Panc1 (cell line): ENCODE results near the gene RAB42. TPM values are rescaled to one million over a fixed set of nuclear protein-coding genes. Genes with fewer than 3 reads are reported as not detected.
"Not testable (repeated sequence)": the region's sequence is repeated elsewhere in the genome, so short reads cannot be mapped to it uniquely, and the experiment has no call there.

ENCODE experiments used
- ATAC-seq: fragments of 200-7000 bp; cut with Tn5 transposase; 2 replicates; pipeline ENCODE4 v1.9.1; 2020; ENCODE audit warnings: mild to moderate bottlenecking, moderate library complexity
- BruUV-seq: library from RNA; stranded (reverse); fragments of 400-500 nt; replicated peaks from 2 replicates; lab custom pipeline; 2021; lab: Mats Ljungman, UMichigan
- CTCF ChIA-PET: fragments of 300-600 bp; sonication (Branson Sonifier 250); formaldehyde crosslinking; loops from one replicate; lab custom pipeline; 2022; ENCODE audit warnings: antibody characterized with exemption; lab: Charles Lee
- POLR2A ChIA-PET: fragments of 300-600 bp; sonication (Branson Sonifier 250); formaldehyde crosslinking; loops from one replicate; lab custom pipeline; 2022; ENCODE audit warnings: antibody characterized with exemption; lab: Charles Lee
- DNase-seq: peaks from one replicate; pipeline ENCODE4 v3.0.0-alpha.2; 2010; ENCODE audit warnings: low read depth, low spot score
- H3K27ac ChIP-seq: 2 replicates; pipeline ENCODE4 v1.5.1; 2011; ENCODE audit warnings: mild to moderate bottlenecking, low read length, inconsistent platforms
- H3K27me3 ChIP-seq: fragments of 200-500 bp; sonication (Bioruptor generic); 2 replicates; pipeline ENCODE4 v1.6.0; 2014; ENCODE audit warnings: low read length, inconsistent platforms; ENCODE audit not compliant: control insufficient read depth, insufficient read depth
- H3K36me3 ChIP-seq: fragments of 200-500 bp; sonication (Bioruptor generic); 2 replicates; pipeline ENCODE4 v1.5.1; 2014; ENCODE audit warnings: inconsistent platforms, mild to moderate bottlenecking, low read length, moderate library complexity; ENCODE audit not compliant: control insufficient read depth, insufficient read depth
- H3K4me1 ChIP-seq: 2 replicates; pipeline ENCODE4 v1.5.1; 2011; ENCODE audit warnings: inconsistent platforms, mild to moderate bottlenecking, low read length, moderate library complexity; ENCODE audit not compliant: control insufficient read depth, insufficient read depth
- H3K4me3 ChIP-seq, 2 experiments: 2 replicates each; pipeline ENCODE4 v1.5.1; 2011 to 2012; ENCODE audit warnings: low read depth in 2 of 2, low read length in 2 of 2, mild to moderate bottlenecking in 2 of 2, inconsistent platforms in 1 of 2, moderate library complexity in 1 of 2
- H3K9me3 ChIP-seq: fragments of 200-500 bp; sonication (Bioruptor generic); 2 replicates; pipeline ENCODE4 v1.5.1; 2014; ENCODE audit warnings: low read depth, mild to moderate bottlenecking, inconsistent platforms, low read length, moderate library complexity; ENCODE audit not compliant: control insufficient read depth, insufficient read depth
- POLR2AphosphoS5 ChIP-seq: IDR thresholded peaks from 2 replicates; pipeline ENCODE4 v1.6.1; 2012; ENCODE audit warnings: mild to moderate bottlenecking, low read depth, low read length, moderate library complexity
- SIN3A ChIP-seq: IDR thresholded peaks from 2 replicates; pipeline ENCODE4 v1.6.1; 2012; ENCODE audit warnings: low read depth, mild to moderate bottlenecking, low read length, moderate library complexity, borderline replicate concordance; ENCODE audit not compliant: insufficient read depth
- TCF7L2 ChIP-seq: IDR thresholded peaks from 2 replicates; pipeline ENCODE4 v1.6.1; 2011; ENCODE audit warnings: mild to moderate bottlenecking, low read depth, low read length, inconsistent platforms
- in situ Hi-C: cut with HindIII; loops from 2 replicates; pipeline ENCODE4 v1.10.0; 2016; ENCODE audit warnings: low sequenced_read_pairs, low pct_unique_long_range_greater_than_20kb
- intact Hi-C: fragments of 100-400 bp; cut with micrococcal nuclease; formaldehyde crosslinking; loops from one replicate; pipeline ENCODE4 v1.10.0; 2022; ENCODE audit not compliant: unreplicated experiment
- total RNA-seq: library from RNA; stranded (reverse); gene quantifications from one replicate; pipeline ENCODE4 v1.2.1, GENCODE V29; 2021; ENCODE audit not compliant: unreplicated experiment
- TF ChIP-seq, protein P1 (sequence below): fragments of 450-650 bp; IDR thresholded peaks from 2 replicates; pipeline ENCODE4 v1.5.1; 2017; ENCODE audit warnings: mild to moderate bottlenecking
- TF ChIP-seq, protein P2 (sequence below), 2 experiments: IDR thresholded peaks; 2 replicates each; pipeline ENCODE4 v1.6.1; 2011 to 2012; ENCODE audit warnings: low read depth in 2 of 2, control low read depth in 1 of 2, low read length in 1 of 2, mild to moderate bottlenecking in 1 of 2, moderate library complexity in 1 of 2; ENCODE audit not compliant: insufficient read depth in 1 of 2

RAB42 gene
- total RNA-seq, 1 experiment from 2014 or later, result 4.2 TPM

DNA sequence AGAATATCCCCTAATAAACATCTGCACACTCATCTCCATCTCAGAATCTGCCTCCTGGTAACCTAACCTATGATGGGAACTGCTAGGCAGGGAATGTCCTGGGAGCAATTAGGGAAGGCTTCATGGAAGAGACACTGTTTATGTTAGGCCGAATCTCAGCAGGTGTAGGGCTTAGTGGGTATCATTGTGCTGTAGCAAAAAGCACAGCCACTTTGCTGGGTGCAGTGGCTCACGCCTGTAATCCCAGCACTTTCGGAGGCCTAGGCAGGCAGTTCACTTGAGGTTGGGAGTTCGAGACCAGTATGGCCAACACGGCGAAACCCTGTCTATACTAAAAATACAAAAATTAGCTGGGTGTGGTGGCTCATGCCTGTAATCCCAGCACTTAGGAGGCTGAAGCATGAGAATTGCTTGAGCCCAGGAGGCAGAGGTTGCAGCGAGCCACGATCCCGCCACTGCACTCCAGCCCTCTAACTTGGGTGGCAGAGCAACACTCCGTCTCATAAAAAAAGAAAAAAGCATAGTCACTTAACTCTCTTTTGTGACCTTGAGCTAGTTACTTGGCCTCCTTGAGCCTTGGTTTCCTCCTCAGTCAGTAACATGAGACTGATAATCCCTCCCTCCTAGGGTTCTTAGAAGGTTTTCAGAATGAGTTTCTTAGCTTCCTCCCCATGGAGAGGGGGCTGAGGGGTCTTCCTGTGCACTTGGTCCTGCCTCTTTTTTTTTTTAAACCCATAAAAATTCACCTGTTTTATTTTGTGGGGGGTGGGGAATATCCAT, 3.5 kb downstream of the RAB42 start:
- Histone ChIP-seq H3K4me1 (no peaks in the 10 kb centered on the region; the same call in 1 of the 2 replicates), H3K36me3 (no peaks in the 10 kb centered on the region), H3K4me3 (no peak overlapping the region), H3K9me3 (no peaks in the 10 kb centered on the region), H3K27me3 (no peaks in the 10 kb centered on the region), H3K27ac (no peak overlapping the region)
- intact Hi-C loops, result no loop called here
- BruUV-seq, result no TSS peak
- ATAC-seq, result no peak
- DNase-seq, result no peak
- POLR2A ChIA-PET, result interaction anchor here (0.5 to 1.4 kb wide), 2 partner anchors 14 to 87 kb away, joined by 3 to 4 read pairs; no protein-coding TSS in a partner anchor
- TF ChIP-seq SIN3A (no peak), POLR2AphosphoS5 (no peak), TCF7L2 (no peak)
- TF ChIP-seq, protein P1, sequence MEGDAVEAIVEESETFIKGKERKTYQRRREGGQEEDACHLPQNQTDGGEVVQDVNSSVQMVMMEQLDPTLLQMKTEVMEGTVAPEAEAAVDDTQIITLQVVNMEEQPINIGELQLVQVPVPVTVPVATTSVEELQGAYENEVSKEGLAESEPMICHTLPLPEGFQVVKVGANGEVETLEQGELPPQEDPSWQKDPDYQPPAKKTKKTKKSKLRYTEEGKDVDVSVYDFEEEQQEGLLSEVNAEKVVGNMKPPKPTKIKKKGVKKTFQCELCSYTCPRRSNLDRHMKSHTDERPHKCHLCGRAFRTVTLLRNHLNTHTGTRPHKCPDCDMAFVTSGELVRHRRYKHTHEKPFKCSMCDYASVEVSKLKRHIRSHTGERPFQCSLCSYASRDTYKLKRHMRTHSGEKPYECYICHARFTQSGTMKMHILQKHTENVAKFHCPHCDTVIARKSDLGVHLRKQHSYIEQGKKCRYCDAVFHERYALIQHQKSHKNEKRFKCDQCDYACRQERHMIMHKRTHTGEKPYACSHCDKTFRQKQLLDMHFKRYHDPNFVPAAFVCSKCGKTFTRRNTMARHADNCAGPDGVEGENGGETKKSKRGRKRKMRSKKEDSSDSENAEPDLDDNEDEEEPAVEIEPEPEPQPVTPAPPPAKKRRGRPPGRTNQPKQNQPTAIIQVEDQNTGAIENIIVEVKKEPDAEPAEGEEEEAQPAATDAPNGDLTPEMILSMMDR, result no peak
- TF ChIP-seq, protein P2, sequence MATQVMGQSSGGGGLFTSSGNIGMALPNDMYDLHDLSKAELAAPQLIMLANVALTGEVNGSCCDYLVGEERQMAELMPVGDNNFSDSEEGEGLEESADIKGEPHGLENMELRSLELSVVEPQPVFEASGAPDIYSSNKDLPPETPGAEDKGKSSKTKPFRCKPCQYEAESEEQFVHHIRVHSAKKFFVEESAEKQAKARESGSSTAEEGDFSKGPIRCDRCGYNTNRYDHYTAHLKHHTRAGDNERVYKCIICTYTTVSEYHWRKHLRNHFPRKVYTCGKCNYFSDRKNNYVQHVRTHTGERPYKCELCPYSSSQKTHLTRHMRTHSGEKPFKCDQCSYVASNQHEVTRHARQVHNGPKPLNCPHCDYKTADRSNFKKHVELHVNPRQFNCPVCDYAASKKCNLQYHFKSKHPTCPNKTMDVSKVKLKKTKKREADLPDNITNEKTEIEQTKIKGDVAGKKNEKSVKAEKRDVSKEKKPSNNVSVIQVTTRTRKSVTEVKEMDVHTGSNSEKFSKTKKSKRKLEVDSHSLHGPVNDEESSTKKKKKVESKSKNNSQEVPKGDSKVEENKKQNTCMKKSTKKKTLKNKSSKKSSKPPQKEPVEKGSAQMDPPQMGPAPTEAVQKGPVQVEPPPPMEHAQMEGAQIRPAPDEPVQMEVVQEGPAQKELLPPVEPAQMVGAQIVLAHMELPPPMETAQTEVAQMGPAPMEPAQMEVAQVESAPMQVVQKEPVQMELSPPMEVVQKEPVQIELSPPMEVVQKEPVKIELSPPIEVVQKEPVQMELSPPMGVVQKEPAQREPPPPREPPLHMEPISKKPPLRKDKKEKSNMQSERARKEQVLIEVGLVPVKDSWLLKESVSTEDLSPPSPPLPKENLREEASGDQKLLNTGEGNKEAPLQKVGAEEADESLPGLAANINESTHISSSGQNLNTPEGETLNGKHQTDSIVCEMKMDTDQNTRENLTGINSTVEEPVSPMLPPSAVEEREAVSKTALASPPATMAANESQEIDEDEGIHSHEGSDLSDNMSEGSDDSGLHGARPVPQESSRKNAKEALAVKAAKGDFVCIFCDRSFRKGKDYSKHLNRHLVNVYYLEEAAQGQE (IDR thresholded peaks at IDR 0.05; ENCODE audit: insufficient read depth in 1 of 2, low read depth in 2 of 2, low read length in 1 of 2), result no peak
- in situ Hi-C loops, result no loop called here
- CTCF ChIA-PET, result interaction anchor here (0.6 kb wide), 1 partner anchor 213 kb away, joined by 6 read pairs; no protein-coding TSS in a partner anchor

DNA sequence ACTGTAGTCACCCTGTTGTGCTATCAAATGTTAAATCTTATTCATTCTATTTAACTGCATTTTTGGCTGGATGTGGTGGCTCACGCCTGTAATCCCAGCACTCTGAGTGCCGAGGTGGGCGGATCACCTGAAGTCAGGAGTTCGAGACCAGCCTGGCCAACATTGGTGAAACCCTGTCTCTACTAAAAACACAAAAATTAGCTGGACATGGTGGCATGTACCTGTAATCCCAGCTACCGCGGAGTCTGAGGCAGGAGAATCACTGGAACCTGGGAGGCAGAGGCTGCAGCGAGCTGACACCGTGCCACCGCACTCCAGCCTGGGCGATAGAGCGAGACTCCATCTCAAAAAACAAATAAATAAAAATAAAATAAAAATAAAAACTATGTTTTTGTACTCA, 4.2 kb downstream of the RAB42 start:
- H3K36me3 ChIP-seq, H3K4me1 ChIP-seq, intact Hi-C loops, H3K9me3 ChIP-seq, H3K27ac ChIP-seq, H3K4me3 ChIP-seq, ATAC-seq, DNase-seq, CTCF ChIA-PET, in situ Hi-C loops, H3K27me3 ChIP-seq, BruUV-seq: not testable (repeated sequence)
- POLR2A ChIA-PET, result interaction anchor here (1.4 kb wide), 1 partner anchor 14 kb away, joined by 3 read pairs; no protein-coding TSS in a partner anchor

DNA sequence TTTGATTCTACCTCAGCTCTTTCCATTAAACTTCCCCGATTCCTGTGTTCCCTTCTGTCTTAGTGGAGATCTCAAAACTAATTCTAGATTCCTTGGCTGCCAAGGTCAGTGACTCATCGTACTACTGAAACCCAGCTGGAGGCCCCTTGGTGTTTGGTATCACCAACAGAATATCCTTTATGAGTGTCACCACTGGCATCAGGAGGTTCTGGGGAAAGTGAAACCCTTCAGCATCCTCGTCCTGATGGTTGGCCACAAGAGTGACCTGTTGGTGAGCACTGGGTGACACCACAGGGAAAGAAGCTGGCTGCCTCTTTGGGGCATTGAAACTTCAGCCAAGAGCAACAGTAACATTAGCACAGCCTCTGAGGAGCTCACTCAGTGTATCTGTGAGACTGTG, 9.6 kb downstream of the RAB42 start:
- POLR2A ChIA-PET, result interaction anchor here (0.6 to 0.7 kb wide), 2 partner anchors 20 to 85 kb away, joined by 3 to 5 read pairs; no protein-coding TSS in a partner anchor
- in situ Hi-C loops, result no loop called here
- DNase-seq, result no peak
- Histone ChIP-seq H3K4me1 (peaks cover 8% of the 10 kb centered on the region), H3K27ac (peak overlapping the region; percentile 5; the same call in 1 of the 2 replicates), H3K27me3 (no peaks in the 10 kb centered on the region), H3K9me3 (no peaks in the 10 kb centered on the region), H3K4me3 (no peak overlapping the region), H3K36me3 (no peaks in the 10 kb centered on the region; the same call in none of the 2 replicates)
- CTCF ChIA-PET, result no interaction called here
- TF ChIP-seq, protein P1, result no peak
- TF ChIP-seq TCF7L2 (no peak), SIN3A (no peak), POLR2AphosphoS5 (no peak)
- TF ChIP-seq, protein P2 (IDR thresholded peaks at IDR 0.05; ENCODE audit: insufficient read depth in 1 of 2, low read depth in 2 of 2, low read length in 1 of 2), result no peak
- ATAC-seq, result peak; percentile 73
- no TSS peak for BruUV-seq
- intact Hi-C loops, result loop anchor here (5.0 kb wide), 1 partner anchor 84 kb away; no protein-coding TSS in a partner anchor
